Vagina (tissue), 2 donors: ENCODE measurements around the gene NCOR1.

ENCODE experiments used
- POLR2AphosphoS5 ChIP-seq, 2 donors: sonication (generic); formaldehyde crosslinking; IDR thresholded peaks; one replicate each; pipeline ENCODE4 v1.9.0; 2017; ENCODE audit warnings: antibody characterized with exemption in 2 of 2, mild to moderate bottlenecking in 2 of 2, low read depth in 1 of 2; ENCODE audit not compliant: insufficient read depth in 1 of 2
- TF ChIP-seq, protein P1 (sequence below), 3 experiments: fragments of 450-650 bp in 2 of 3; fragments of 200-600 bp in 1 of 3; sonication (generic) in 1 of 3; IDR thresholded peaks; one replicate each; pipeline ENCODE4 v1.5.1; 2017 to 2019; ENCODE audit warnings: antibody characterized with exemption in 3 of 3, mild to moderate bottlenecking in 2 of 3, moderate library complexity in 2 of 3

DNA sequence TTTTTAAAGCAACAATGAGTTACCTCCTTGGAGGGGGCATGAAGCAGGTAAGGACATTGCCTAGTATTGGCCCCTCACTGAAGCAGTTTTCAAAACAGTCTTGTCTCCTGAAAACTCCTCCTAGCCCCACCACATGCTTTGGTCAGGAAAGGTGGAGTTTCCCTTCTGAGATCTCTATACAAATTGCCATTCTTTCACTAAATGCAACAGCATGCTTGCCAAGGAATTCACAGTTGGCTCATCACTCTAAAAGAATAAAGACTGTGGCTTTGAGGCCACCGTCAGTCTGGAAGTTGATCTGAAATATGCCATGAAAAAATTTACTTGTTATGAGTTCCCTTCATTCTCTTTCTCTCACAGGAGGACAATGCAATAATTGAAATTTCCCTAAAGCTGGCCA is 211.5 kb downstream of the NCOR1 start:
- TF ChIP-seq, protein P1, sequence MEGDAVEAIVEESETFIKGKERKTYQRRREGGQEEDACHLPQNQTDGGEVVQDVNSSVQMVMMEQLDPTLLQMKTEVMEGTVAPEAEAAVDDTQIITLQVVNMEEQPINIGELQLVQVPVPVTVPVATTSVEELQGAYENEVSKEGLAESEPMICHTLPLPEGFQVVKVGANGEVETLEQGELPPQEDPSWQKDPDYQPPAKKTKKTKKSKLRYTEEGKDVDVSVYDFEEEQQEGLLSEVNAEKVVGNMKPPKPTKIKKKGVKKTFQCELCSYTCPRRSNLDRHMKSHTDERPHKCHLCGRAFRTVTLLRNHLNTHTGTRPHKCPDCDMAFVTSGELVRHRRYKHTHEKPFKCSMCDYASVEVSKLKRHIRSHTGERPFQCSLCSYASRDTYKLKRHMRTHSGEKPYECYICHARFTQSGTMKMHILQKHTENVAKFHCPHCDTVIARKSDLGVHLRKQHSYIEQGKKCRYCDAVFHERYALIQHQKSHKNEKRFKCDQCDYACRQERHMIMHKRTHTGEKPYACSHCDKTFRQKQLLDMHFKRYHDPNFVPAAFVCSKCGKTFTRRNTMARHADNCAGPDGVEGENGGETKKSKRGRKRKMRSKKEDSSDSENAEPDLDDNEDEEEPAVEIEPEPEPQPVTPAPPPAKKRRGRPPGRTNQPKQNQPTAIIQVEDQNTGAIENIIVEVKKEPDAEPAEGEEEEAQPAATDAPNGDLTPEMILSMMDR (IDR thresholded peaks at IDR 0.05): no peak
- TF ChIP-seq POLR2AphosphoS5 (IDR thresholded peaks at IDR 0.05; ENCODE audit: insufficient read depth in 1 of 2, low read depth in 1 of 2): peak in 1 of 2 donors; percentile 40
